H1 (cell line): Measurements from ENCODE around the gene FARP2. TPM values are rescaled to one million over a fixed set of nuclear protein-coding genes. Genes with fewer than 3 reads are reported as not detected.

ENCODE experiments used
- CTCF ChIA-PET: fragments of 300-600 bp; sonication (Branson Sonifier 250); formaldehyde crosslinking; loops from one replicate; lab custom pipeline; 2021; ENCODE audit not compliant: partially characterized antibody; lab: Charles Lee
- POLR2A ChIA-PET: fragments of 300-600 bp; sonication (Branson Sonifier 250); formaldehyde crosslinking; loops from one replicate; lab custom pipeline; 2021; ENCODE audit warnings: inconsistent platforms; ENCODE audit not compliant: partially characterized antibody; lab: Charles Lee
- DNase-seq, 2 experiments: peaks; one replicate each; pipeline versions ENCODE4 v3.0.0 to v3.0.0-alpha.2; 2010 to 2022; ENCODE audit warnings: low spot score in 2 of 2, low read depth in 1 of 2, mixed read lengths in 1 of 2
- FAIRE-seq: peaks from 2 replicates; lab custom pipeline; 2011; peaks lifted over from hg19 to GRCh38; lab: Jason Lieb, UNC
- H2AFZ ChIP-seq: 2 replicates; pipeline ENCODE4 v1.8.1; 2012; ENCODE audit warnings: low read length, inconsistent platforms
- H2AK5ac ChIP-seq: 2 replicates; pipeline ENCODE4 v1.6.1; 2013; ENCODE audit warnings: low read depth, low read length
- H2BK120ac ChIP-seq: replicated peaks from 2 replicates; pipeline ENCODE3; 2013; ENCODE audit warnings: low read depth, low read length, inconsistent platforms
- H2BK12ac ChIP-seq: 2 replicates; pipeline ENCODE4 v1.6.1; 2013; ENCODE audit warnings: low read depth, low read length
- H2BK15ac ChIP-seq: 2 replicates; pipeline ENCODE4 v1.6.1; 2013; ENCODE audit warnings: low read length
- H2BK20ac ChIP-seq: 2 replicates; pipeline ENCODE4 v1.6.1; 2013; ENCODE audit warnings: low read length
- H2BK5ac ChIP-seq: 2 replicates; pipeline ENCODE4 v1.6.1; 2013; ENCODE audit warnings: low read depth, low read length
- H3K14ac ChIP-seq: 2 replicates; pipeline ENCODE4 v1.6.1; 2013; ENCODE audit warnings: inconsistent platforms; ENCODE audit not compliant: insufficient read length
- H3K18ac ChIP-seq: 2 replicates; pipeline ENCODE4 v1.6.1; 2013; ENCODE audit warnings: low read length; ENCODE audit errors: extremely low read depth
- H3K23ac ChIP-seq: 2 replicates; pipeline ENCODE4 v1.6.1; 2013; ENCODE audit warnings: inconsistent platforms; ENCODE audit not compliant: insufficient read length
- H3K23me2 ChIP-seq: 2 replicates; pipeline ENCODE4 v1.6.1; 2013; ENCODE audit warnings: low read depth, low read length
- H3K27ac ChIP-seq: 2 replicates; pipeline ENCODE4 v1.6.1; 2011; ENCODE audit warnings: low read depth, low read length, inconsistent platforms
- H3K27me3 ChIP-seq, 4 experiments: replicated peaks in 1 of 4; 1 replicate in 1 of 4; 2 replicates in 3 of 4; pipeline versions ENCODE4 v1.6.1 to v1.8.1; 2011 to 2013; ENCODE audit warnings: low read length in 3 of 4, mild to moderate bottlenecking in 3 of 4, inconsistent platforms in 2 of 4, mixed read lengths in 2 of 4, moderate library complexity in 1 of 4; ENCODE audit not compliant: control insufficient read depth in 3 of 4, insufficient read depth in 3 of 4; ENCODE audit errors: extremely low read depth in 1 of 4
- H3K36me3 ChIP-seq, 4 experiments: 2 replicates each; pipeline versions ENCODE4 v1.6.1 to v1.8.1; 2011 to 2013; ENCODE audit warnings: mild to moderate bottlenecking in 4 of 4, low read length in 3 of 4, moderate library complexity in 2 of 4, control low read depth in 1 of 4, inconsistent platforms in 1 of 4; ENCODE audit not compliant: insufficient read depth in 4 of 4, control insufficient read depth in 2 of 4
- H3K4ac ChIP-seq: replicated peaks from 2 replicates; pipeline ENCODE3; 2013; ENCODE audit warnings: low read length, low read depth, mixed read lengths, inconsistent platforms; ENCODE audit not compliant: insufficient read length
- H3K4me1 ChIP-seq, 4 experiments: replicated peaks in 1 of 4; 1 replicate in 1 of 4; 2 replicates in 3 of 4; pipeline versions ENCODE4 v1.6.1 to v1.8.1; 2011 to 2013; ENCODE audit warnings: low read length in 3 of 4, inconsistent platforms in 2 of 4, mixed read lengths in 1 of 4; ENCODE audit not compliant: insufficient read depth in 4 of 4, control insufficient read depth in 3 of 4
- H3K4me2 ChIP-seq, 2 experiments: 2 replicates each; pipeline versions ENCODE4 v1.6.1 to v1.8.1; 2011 to 2013; ENCODE audit warnings: low read depth in 2 of 2, low read length in 2 of 2, control low read depth in 1 of 2, inconsistent platforms in 1 of 2, mild to moderate bottlenecking in 1 of 2; ENCODE audit not compliant: insufficient read depth in 1 of 2
- H3K4me3 ChIP-seq, 4 experiments: fragments of 200-600, 300-600 bp in 1 of 4; sonication (generic), shearing (Covaris generic), sonication (Bioruptor Twin) in 1 of 4; 2 replicates each; pipeline versions ENCODE4 v1.5.1 to v1.8.1; 2011 to 2016; ENCODE audit warnings: low read length in 4 of 4, low read depth in 3 of 4, control low read depth in 2 of 4, inconsistent platforms in 2 of 4, mild to moderate bottlenecking in 2 of 4, mixed read lengths in 1 of 4, moderate library complexity in 1 of 4; ENCODE audit not compliant: insufficient read depth in 2 of 4; ENCODE audit errors: extremely low read depth in 1 of 4
- H3K56ac ChIP-seq: replicated peaks from 2 replicates; pipeline ENCODE3; 2013; ENCODE audit warnings: low read depth, mild to moderate bottlenecking, mixed read lengths, low read length, inconsistent platforms; ENCODE audit not compliant: insufficient read length
- H3K79me1 ChIP-seq: 2 replicates; pipeline ENCODE4 v1.6.1; 2013; ENCODE audit warnings: low read depth, low read length, control low read depth
- H3K79me2 ChIP-seq, 2 experiments: 2 replicates each; pipeline versions ENCODE4 v1.6.1 to v1.8.1; 2012 to 2013; ENCODE audit warnings: low read length in 2 of 2, mild to moderate bottlenecking in 2 of 2, inconsistent platforms in 1 of 2; ENCODE audit not compliant: insufficient read depth in 2 of 2, control insufficient read depth in 1 of 2
- H3K9ac ChIP-seq, 4 experiments: replicated peaks in 1 of 4; 1 replicate in 1 of 4; 2 replicates in 3 of 4; pipeline versions ENCODE4 v1.6.1 to v1.8.1; 2011 to 2013; ENCODE audit warnings: low read depth in 3 of 4, low read length in 3 of 4, control low read depth in 2 of 4, mild to moderate bottlenecking in 2 of 4, moderate library complexity in 2 of 4, inconsistent platforms in 1 of 4; ENCODE audit errors: extremely low read depth in 1 of 4
- H3K9me3 ChIP-seq, 2 experiments: 2 replicates each; pipeline versions ENCODE4 v1.6.1 to v1.8.1; 2012 to 2013; ENCODE audit warnings: mild to moderate bottlenecking in 2 of 2, moderate library complexity in 2 of 2, control low read depth in 1 of 2, inconsistent platforms in 1 of 2, low read depth in 1 of 2, low read length in 1 of 2, mixed read lengths in 1 of 2; ENCODE audit not compliant: insufficient read depth in 2 of 2
- H4K20me1 ChIP-seq, 2 experiments: replicated peaks in 1 of 2; 2 replicates each; pipeline versions ENCODE3 to v1.8.1; 2011 to 2013; ENCODE audit warnings: inconsistent platforms in 2 of 2, low read length in 2 of 2, mild to moderate bottlenecking in 1 of 2; ENCODE audit not compliant: insufficient read depth in 2 of 2, control insufficient read depth in 1 of 2
- H4K5ac ChIP-seq: 2 replicates; pipeline ENCODE4 v1.6.1; 2013; ENCODE audit warnings: low read length, low read depth, mixed read lengths, inconsistent platforms; ENCODE audit not compliant: insufficient read length
- H4K8ac ChIP-seq: 2 replicates; pipeline ENCODE4 v1.8.0; 2013; ENCODE audit warnings: mild to moderate bottlenecking, moderate library complexity, low read length, inconsistent platforms; ENCODE audit not compliant: insufficient read depth; ENCODE audit errors: extremely low read depth
- H4K91ac ChIP-seq: replicated peaks from 2 replicates; pipeline ENCODE3; 2013; ENCODE audit warnings: low read length, mixed read lengths, inconsistent platforms; ENCODE audit not compliant: insufficient read length
- BACH1 ChIP-seq: IDR thresholded peaks from 2 replicates; pipeline ENCODE4 v1.6.1; 2012; ENCODE audit warnings: low read length, improper control_type of control experiment
- CREB1 ChIP-seq: IDR thresholded peaks from 2 replicates; pipeline ENCODE4 v1.6.1; 2012; ENCODE audit warnings: inconsistent platforms
- FOSL1 ChIP-seq: IDR thresholded peaks from 2 replicates; pipeline ENCODE4 v1.6.1; 2011; ENCODE audit warnings: mild to moderate bottlenecking, low read depth, low read length, moderate library complexity; ENCODE audit not compliant: insufficient read depth
- GABPA ChIP-seq: IDR thresholded peaks from 2 replicates; pipeline ENCODE4 v1.6.1; 2011; ENCODE audit warnings: mild to moderate bottlenecking, low read length, moderate library complexity, borderline replicate concordance; ENCODE audit not compliant: insufficient read depth
- MAX ChIP-seq: IDR thresholded peaks from 2 replicates; pipeline ENCODE4 v1.6.1; 2012; ENCODE audit warnings: inconsistent platforms
- RFX5 ChIP-seq: IDR thresholded peaks from 2 replicates; pipeline ENCODE4 v1.6.1; 2011; ENCODE audit warnings: low read depth, low read length, improper control_type of control experiment, borderline replicate concordance
- SIN3A ChIP-seq, 2 experiments: IDR thresholded peaks in 1 of 2; conservative IDR thresholded peaks in 1 of 2; 2 replicates each; pipeline ENCODE4 v1.6.1; 2011 to 2012; ENCODE audit warnings: low read length in 2 of 2, improper control_type of control experiment in 1 of 2, low read depth in 1 of 2, mild to moderate bottlenecking in 1 of 2
- SP1 ChIP-seq: IDR thresholded peaks from 2 replicates; pipeline ENCODE4 v1.6.1; 2011; ENCODE audit warnings: low read depth, low read length
- SP2 ChIP-seq: IDR thresholded peaks from 2 replicates; pipeline ENCODE4 v1.6.1; 2012; ENCODE audit warnings: mild to moderate bottlenecking, low read length, inconsistent platforms
- SP4 ChIP-seq: IDR thresholded peaks from 2 replicates; pipeline ENCODE4 v1.6.1; 2012; ENCODE audit warnings: low read length, inconsistent platforms
- SUZ12 ChIP-seq: fragments of 200-600 bp; sonication (generic); IDR thresholded peaks from 2 replicates; pipeline ENCODE4 v1.6.1; 2012; ENCODE audit warnings: mild to moderate bottlenecking, inconsistent platforms, low read length, moderate library complexity, mixed read lengths
- TEAD4 ChIP-seq: IDR thresholded peaks from 2 replicates; pipeline ENCODE4 v1.6.1; 2012; ENCODE audit warnings: low read depth, low read length, inconsistent platforms, mixed read lengths
- WGBS, 2 experiments: shearing (Covaris generic) in 1 of 2; methylation state at CpG; one replicate each; pipeline versions ENCODE4 v1.1.6 to v1.1.7; 2013 to 2015; ENCODE audit warnings: low lambda C conversion rate in 2 of 2, mixed read lengths in 2 of 2, inconsistent platforms in 1 of 2, low coverage in 1 of 2, missing lambda C conversion rate in 1 of 2; ENCODE audit not compliant: insufficient replicate concordance in 2 of 2, insufficient coverage in 1 of 2, insufficient read length in 1 of 2; ENCODE audit errors: extremely low coverage in 1 of 2, missing lambda C conversion rate in 1 of 2; 5-methylcytosine and 5-hydroxymethylcytosine counted together
- polyA plus RNA-seq, 7 experiments: library from polyadenylated mRNA; depleted of rRNA in 3 of 7; stranded (reverse) in 5 of 7; unstranded in 2 of 7; fragments of >200 nt in 5 of 7; fragments of 200-250 nt in 2 of 7; gene quantifications; 1 replicate in 5 of 7; 2 replicates in 1 of 7; 4 replicates in 1 of 7; pipeline versions ENCODE4 v1.2.1 to v1.2.3, GENCODE V29; 2011 to 2013; ENCODE audit warnings: missing spikeins in 2 of 7, mixed read lengths in 2 of 7
- total RNA-seq: library from RNA; stranded (reverse); fragmentation: NEBNext Ultra II Directional; extraction: Animal tissue kit (Norgen Biotek cat#: 25700); gene quantifications from 2 replicates; pipeline ENCODE4 v1.2.1, GENCODE V29; 2021

Gene FARP2
- total and polyA plus RNA-seq, 2 of the 8 experiments (the other 6 are each of a cell fraction or from before 2014, with no cell fraction given) = 12.4 to 33.4 TPM

- Histone ChIP-seq H3K56ac (no peak overlapping the region), H2AK5ac (no peak overlapping the region), H3K23me2 (no peaks in the 10 kb centered on the region), H3K4me2 (no peak overlapping the region), H2BK120ac (no peak overlapping the region), H3K9me3 (no peaks in the 10 kb centered on the region), H3K79me1 (peaks cover 14% of the 10 kb centered on the region; the same call in 1 of the 2 replicates), H3K27ac (no peak overlapping the region), H3K4ac (no peak overlapping the region), H2BK5ac (no peak overlapping the region), H4K91ac (no peak overlapping the region), H3K14ac (no peak overlapping the region), H3K18ac (no peak overlapping the region), H3K9ac (no peak overlapping the region), H3K23ac (no peak overlapping the region), H4K8ac (no peak overlapping the region), H3K27me3 (no peaks in the 10 kb centered on the region), H4K5ac (no peak overlapping the region), H2BK20ac (no peak overlapping the region), H2BK12ac (no peak overlapping the region), H3K36me3 (no peaks in the 10 kb centered on the region; a peak in 3 of 8 replicates), H3K4me1 (0 out of 7 replicates have a peak, but pooled peaks cover 0 to 2% (median 0%) of the 10 kb centered on the region in 4 experiments), H2AFZ (no peak overlapping the region), H2BK15ac (no peak overlapping the region), H4K20me1 (peaks cover 5 to 11% of the 10 kb centered on the region in 2 experiments), H3K4me3 (no peak overlapping the region), H3K79me2 (peaks cover 0 to 13% of the 10 kb centered on the region in 2 experiments; a peak in 2 of 4 replicates)
- no peak for FAIRE-seq
- CTCF ChIA-PET = interaction anchor here (0.9 to 5.2 kb wide), 3 partner anchors 12 to 17 kb away, joined by 3 to 20 read pairs (median 4); no protein-coding TSS in a partner anchor
- DNase-seq = no peak
- no peak for TF ChIP-seq SIN3A (conservative IDR thresholded peaks at IDR 0.05 in 1 of 2, IDR thresholded peaks at IDR 0.05 in 1 of 2; ENCODE audit: low read depth in 1 of 2, low read length in 2 of 2)
- no peak for TF ChIP-seq SP2
- TF ChIP-seq FOSL1 = no peak
- no peak for TF ChIP-seq CREB1
- no peak for TF ChIP-seq RFX5
- no peak for TF ChIP-seq BACH1
- no peak for TF ChIP-seq SP1
- no peak for TF ChIP-seq MAX
- no peak for TF ChIP-seq SP4
- no peak for TF ChIP-seq GABPA
- TF ChIP-seq SUZ12 = no peak
- no peak for TF ChIP-seq TEAD4
- POLR2A ChIA-PET = interaction anchor here (0.7 kb wide), 1 partner anchor 131 kb away, joined by 3 read pairs; no protein-coding TSS in a partner anchor
- WGBS, 2 experiments = 100% methylated on average over 1 of the region's 1 CpG; no CpG with 5 or more reads in 1 of the 2 experiments
Measured at GRCh38 chr2:241375300-241375699, 19.2 kb downstream of the FARP2 start.
